Smooth muscle cell (in vitro differentiated cells): Measurements from ENCODE around the gene DHDH. TPM values are rescaled to one million over a fixed set of nuclear protein-coding genes. Genes with fewer than 3 reads are reported as not detected.

Source experiments
- DNase-seq: peaks from one replicate; lab custom pipeline; 2025; ENCODE audit not compliant: unreplicated experiment; lab: John Stamatoyannopoulos, UW
- H2AFZ ChIP-seq: fragments of 200-600 bp; sonication (generic); 2 replicates; pipeline ENCODE4 v1.6.0; 2016; ENCODE audit warnings: antibody characterized with exemption, low read depth, mild to moderate bottlenecking
- H3F3A ChIP-seq: fragments of 200-600 bp; sonication (generic); 2 replicates; pipeline ENCODE4 v1.6.0; 2017; ENCODE audit warnings: antibody characterized with exemption, low read depth
- H3K27ac ChIP-seq: fragments of 200-600 bp; sonication (generic); 2 replicates; pipeline ENCODE4 v1.5.1; 2016; ENCODE audit warnings: low read depth, mild to moderate bottlenecking
- H3K27me3 ChIP-seq: fragments of 200-600 bp; sonication (generic); 2 replicates; pipeline ENCODE4 v1.6.1; 2016; ENCODE audit warnings: low read depth, mild to moderate bottlenecking
- H3K36me3 ChIP-seq: fragments of 200-600 bp; sonication (generic); 2 replicates; pipeline ENCODE4 v1.5.1; 2016; ENCODE audit warnings: low read depth
- H3K4me1 ChIP-seq: fragments of 200-600 bp; sonication (generic); 2 replicates; pipeline ENCODE4 v1.5.1; 2016; ENCODE audit warnings: low read depth
- H3K4me2 ChIP-seq: fragments of 200-600 bp; sonication (generic); 2 replicates; pipeline ENCODE4 v1.6.0; 2016; ENCODE audit warnings: mild to moderate bottlenecking
- H3K4me3 ChIP-seq: fragments of 200-600 bp; sonication (generic); 2 replicates; pipeline ENCODE4 v1.5.1; 2016; ENCODE audit warnings: mild to moderate bottlenecking
- H3K79me2 ChIP-seq: fragments of 200-600 bp; sonication (generic); 2 replicates; pipeline ENCODE4 v1.6.0; 2016; ENCODE audit warnings: low read depth, mild to moderate bottlenecking
- H3K9ac ChIP-seq: fragments of 200-600 bp; sonication (generic); 2 replicates; pipeline ENCODE4 v1.6.0; 2016; ENCODE audit warnings: low read depth
- H3K9me3 ChIP-seq: fragments of 200-600 bp; sonication (generic); replicated peaks from 2 replicates; pipeline ENCODE4 v1.5.1; 2016; ENCODE audit warnings: low read depth
- H4K20me1 ChIP-seq: fragments of 200-600 bp; sonication (generic); 2 replicates; pipeline ENCODE4 v1.6.0; 2016; ENCODE audit warnings: low read depth
- WGBS: methylation state at CpG from one replicate; pipeline ENCODE4 v1.1.7; 2016; ENCODE audit warnings: low lambda C conversion rate; 5-methylcytosine and 5-hydroxymethylcytosine counted together
- polyA plus RNA-seq: library from polyadenylated mRNA; unstranded; fragments of >200 nt; fragmentation: Nextera tagmentation; extraction: Ambion mirVana; gene quantifications from 2 replicates; pipeline ENCODE4 v1.2.1, GENCODE V29; 2016
- total RNA-seq: library from RNA; depleted of rRNA; stranded (reverse); fragments of >200 nt; gene quantifications from 2 replicates; pipeline ENCODE4 v1.2.3, GENCODE V29; 2014
- TF ChIP-seq, protein P1 (sequence below): fragments of 200-600 bp; sonication (generic); IDR thresholded peaks from 2 replicates; pipeline ENCODE4 v1.5.1; 2017; ENCODE audit warnings: borderline replicate concordance, mild to moderate bottlenecking, antibody characterized with exemption; ENCODE audit not compliant: insufficient read depth, poor library complexity, severe bottlenecking

Gene DHDH
- total and polyA plus RNA-seq, 2 experiments from 2014 or later = 0.27 to 1.0 TPM

DNA sequence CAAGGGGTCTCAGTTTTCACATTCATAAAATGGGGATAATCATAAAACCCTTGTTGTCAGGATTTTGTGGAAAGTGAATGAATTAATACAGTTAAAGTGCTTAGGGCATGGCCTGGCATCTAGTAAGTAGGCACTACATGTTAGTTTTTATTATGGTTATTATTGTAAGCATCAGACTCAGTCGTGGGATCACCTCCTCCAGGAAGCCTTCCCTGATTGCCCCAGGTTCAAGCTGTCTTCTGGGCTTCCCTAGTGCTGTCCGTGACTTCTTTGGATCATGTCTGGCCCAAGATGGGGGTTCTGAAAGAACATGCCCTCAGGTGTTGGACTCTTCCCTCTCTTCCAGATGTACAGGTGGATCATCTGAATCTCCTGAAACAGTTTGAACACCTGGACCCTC lies 22.7 kb upstream of the DHDH start:
- no peaks in the 10 kb centered on the region for H3K4me1 ChIP-seq
- H3K4me3 ChIP-seq = no peak overlapping the region
- no peaks in the 10 kb centered on the region for H3K9me3 ChIP-seq
- no peak for DNase-seq
- no peaks in the 10 kb centered on the region for H3F3A ChIP-seq
- H3K9ac ChIP-seq = no peak overlapping the region
- peaks cover 7% of the 10 kb centered on the region for H3K36me3 ChIP-seq
- H3K4me2 ChIP-seq = no peak overlapping the region
- no peak overlapping the region for H3K27ac ChIP-seq
- no peak overlapping the region for H2AFZ ChIP-seq
- no peaks in the 10 kb centered on the region for H4K20me1 ChIP-seq
- TF ChIP-seq, protein P1, sequence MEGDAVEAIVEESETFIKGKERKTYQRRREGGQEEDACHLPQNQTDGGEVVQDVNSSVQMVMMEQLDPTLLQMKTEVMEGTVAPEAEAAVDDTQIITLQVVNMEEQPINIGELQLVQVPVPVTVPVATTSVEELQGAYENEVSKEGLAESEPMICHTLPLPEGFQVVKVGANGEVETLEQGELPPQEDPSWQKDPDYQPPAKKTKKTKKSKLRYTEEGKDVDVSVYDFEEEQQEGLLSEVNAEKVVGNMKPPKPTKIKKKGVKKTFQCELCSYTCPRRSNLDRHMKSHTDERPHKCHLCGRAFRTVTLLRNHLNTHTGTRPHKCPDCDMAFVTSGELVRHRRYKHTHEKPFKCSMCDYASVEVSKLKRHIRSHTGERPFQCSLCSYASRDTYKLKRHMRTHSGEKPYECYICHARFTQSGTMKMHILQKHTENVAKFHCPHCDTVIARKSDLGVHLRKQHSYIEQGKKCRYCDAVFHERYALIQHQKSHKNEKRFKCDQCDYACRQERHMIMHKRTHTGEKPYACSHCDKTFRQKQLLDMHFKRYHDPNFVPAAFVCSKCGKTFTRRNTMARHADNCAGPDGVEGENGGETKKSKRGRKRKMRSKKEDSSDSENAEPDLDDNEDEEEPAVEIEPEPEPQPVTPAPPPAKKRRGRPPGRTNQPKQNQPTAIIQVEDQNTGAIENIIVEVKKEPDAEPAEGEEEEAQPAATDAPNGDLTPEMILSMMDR = no peak
- peaks cover 5% of the 10 kb centered on the region for H3K79me2 ChIP-seq
- 97% methylated on average over 2 of the region's 2 CpGs for WGBS
- H3K27me3 ChIP-seq = no peaks in the 10 kb centered on the region

DNA sequence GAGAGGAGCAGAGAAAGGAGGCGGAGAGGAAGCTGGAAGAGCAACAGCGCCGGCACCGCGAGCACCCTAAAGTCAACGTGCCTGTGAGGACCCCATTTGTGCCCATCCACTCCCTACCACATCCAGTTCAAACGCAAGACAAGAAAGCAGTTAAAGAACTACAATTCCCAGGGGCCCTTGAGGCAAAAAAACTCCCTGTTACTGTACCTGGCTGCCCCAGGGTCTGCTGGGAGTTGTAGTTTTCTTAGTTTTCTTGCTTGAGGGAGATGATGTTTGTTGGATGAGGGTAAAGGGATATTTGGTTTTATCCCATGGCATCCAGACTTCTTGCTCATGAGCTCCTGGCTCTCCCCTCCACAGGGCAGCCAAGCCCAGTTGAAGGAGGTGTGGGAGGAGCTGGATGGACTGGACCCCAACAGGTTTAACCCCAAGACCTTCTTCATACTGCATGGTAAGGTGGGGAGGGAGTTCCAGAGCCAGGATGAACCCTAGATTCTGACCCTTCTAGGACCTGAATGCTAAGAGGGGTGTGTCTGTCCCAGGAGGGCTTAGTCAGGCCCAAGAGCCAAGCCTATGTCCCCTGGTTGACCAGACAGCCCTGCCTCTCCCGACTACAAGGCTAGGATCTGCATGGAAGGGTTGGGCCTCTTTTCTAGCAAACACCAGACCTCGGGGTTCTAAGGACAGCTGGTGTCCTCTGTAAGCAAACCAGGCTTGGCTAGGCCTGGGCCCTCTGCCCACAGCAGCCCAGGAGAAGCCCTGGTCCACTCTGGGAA lies 20.2 kb upstream of the DHDH start:
- Histone ChIP-seq H3K9me3 (no peaks in the 10 kb centered on the region), H3K79me2 (peaks cover 5% of the 10 kb centered on the region), H3K27ac (no peak overlapping the region), H3K4me2 (no peak overlapping the region), H3K27me3 (no peaks in the 10 kb centered on the region), H4K20me1 (no peaks in the 10 kb centered on the region), H3K9ac (no peak overlapping the region), H3F3A (no peaks in the 10 kb centered on the region), H2AFZ (no peak overlapping the region), H3K4me1 (no peaks in the 10 kb centered on the region), H3K4me3 (no peak overlapping the region), H3K36me3 (peaks cover 13% of the 10 kb centered on the region)
- no peak for DNase-seq
- TF ChIP-seq, protein P1 = no peak
- WGBS = 95% methylated on average over 9 of the region's 9 CpGs

DNA sequence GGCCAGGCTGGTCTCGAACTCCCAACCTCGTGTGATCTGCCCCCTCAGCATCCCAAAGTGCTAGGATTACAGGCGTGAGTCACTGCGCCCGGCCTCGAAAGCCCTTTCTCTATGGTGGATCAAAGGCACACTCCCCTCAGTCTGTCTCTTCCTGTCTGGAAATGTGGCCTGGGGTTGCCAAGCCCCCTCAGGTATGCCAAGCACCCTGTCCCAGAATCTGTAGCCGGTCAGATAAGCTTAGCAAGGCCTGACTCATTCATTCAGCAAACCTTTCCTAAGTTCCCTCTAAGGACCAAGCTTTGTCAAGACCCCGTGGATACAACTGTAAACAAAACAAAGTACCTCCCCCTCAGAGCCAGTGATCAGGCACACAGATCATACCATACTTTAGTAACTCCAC lies 19.3 kb upstream of the DHDH start:
- Histone ChIP-seq H3K79me2 (peaks cover 5% of the 10 kb centered on the region), H2AFZ (no peak overlapping the region), H3K27me3 (no peaks in the 10 kb centered on the region), H3K4me1 (no peaks in the 10 kb centered on the region), H3K4me2 (no peak overlapping the region), H3K4me3 (no peak overlapping the region), H3K36me3 (peaks cover 16% of the 10 kb centered on the region), H3F3A (no peaks in the 10 kb centered on the region), H3K27ac (no peak overlapping the region), H3K9me3 (no peaks in the 10 kb centered on the region), H3K9ac (no peak overlapping the region), H4K20me1 (no peaks in the 10 kb centered on the region)
- no peak for DNase-seq
- 80% methylated on average over 8 of the region's 8 CpGs for WGBS
- TF ChIP-seq, protein P1 = no peak

DNA sequence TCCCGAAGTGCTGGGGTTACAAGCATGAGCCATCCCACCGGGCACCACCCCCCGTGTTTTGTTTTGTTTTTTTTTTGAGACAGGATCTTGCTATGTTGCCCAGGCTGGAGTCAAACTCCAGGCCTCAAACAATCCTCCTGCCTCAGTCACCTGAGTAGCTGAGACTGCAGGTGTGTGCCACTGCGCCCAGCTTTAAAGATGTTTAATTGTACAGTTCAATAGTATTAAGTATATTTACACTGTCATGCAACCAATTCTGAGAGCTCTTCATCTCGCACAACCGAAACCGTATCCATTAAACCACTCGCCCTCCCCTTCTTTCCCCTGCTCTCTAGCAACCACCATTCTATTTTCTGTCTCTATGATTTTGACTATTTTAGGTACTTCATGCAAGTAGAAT lies 17.7 kb upstream of the DHDH start:
- Histone ChIP-seq H3K27me3 (no peaks in the 10 kb centered on the region), H3K4me2 (no peak overlapping the region), H3K4me1 (no peaks in the 10 kb centered on the region), H3K79me2 (no peaks in the 10 kb centered on the region), H4K20me1 (no peaks in the 10 kb centered on the region), H3K9me3 (no peaks in the 10 kb centered on the region), H3K27ac (no peak overlapping the region), H3K36me3 (peaks cover 13% of the 10 kb centered on the region), H2AFZ (no peak overlapping the region), H3F3A (no peaks in the 10 kb centered on the region), H3K4me3 (no peak overlapping the region), H3K9ac (no peak overlapping the region)
- WGBS = 90% methylated on average over 8 of the region's 8 CpGs
- no peak for DNase-seq
- TF ChIP-seq, protein P1 = no peak
